ENCODE results near the gene GRM4.

GRCh38 chr6:34152042-34152524 lies 6.2 kb upstream of the GRM4 start:
- TF ChIP-seq CTCF (conservative IDR thresholded peaks at IDR 0.05; ENCODE audit: low read depth, low read length) (no peak), EZH2 (IDR thresholded peaks at IDR 0.05; ENCODE audit: borderline replicate concordance, low read depth, low read length, poor library complexity, severe bottlenecking) (no peak)
